Suprapubic skin (tissue), 4 donors: ENCODE results near the gene TRIM3. TPM values are rescaled to one million over a fixed set of nuclear protein-coding genes. Genes with fewer than 3 reads are reported as not detected.

Experiments used
- DNase-seq, 2 donors: peaks; one replicate each; pipeline ENCODE4 v3.0.0-alpha.2; 2019; ENCODE audit warnings: low spot score in 2 of 2
- H3K27ac ChIP-seq: fragments of 200-600 bp; sonication (generic); one replicate; pipeline ENCODE4 v1.5.1; 2019
- H3K27me3 ChIP-seq: fragments of 200-600 bp; sonication (generic); one replicate; pipeline ENCODE4 v1.5.1; 2019
- H3K36me3 ChIP-seq: fragments of 200-600 bp; sonication (generic); one replicate; pipeline ENCODE4 v1.5.1; 2019
- H3K4me1 ChIP-seq: fragments of 200-600 bp; sonication (generic); one replicate; pipeline ENCODE4 v1.5.1; 2019
- H3K4me3 ChIP-seq: fragments of 200-600 bp; sonication (generic); one replicate; pipeline ENCODE4 v1.5.1; 2019; ENCODE audit warnings: mild to moderate bottlenecking
- H3K9me3 ChIP-seq: fragments of 200-600 bp; sonication (generic); one replicate; pipeline ENCODE4 v1.5.1; 2019
- CTCF ChIP-seq, 2 donors: fragments of 200-600 bp in 1 of 2; fragments of 450-650 bp in 1 of 2; sonication (generic) in 1 of 2; IDR thresholded peaks; one replicate each; pipeline ENCODE4 v1.5.1; 2016 to 2019; ENCODE audit warnings: antibody characterized with exemption in 2 of 2, mild to moderate bottlenecking in 1 of 2, moderate library complexity in 1 of 2
- EP300 ChIP-seq: sonication (generic); formaldehyde crosslinking; IDR thresholded peaks from one replicate; pipeline ENCODE4 v1.6.1; 2017; ENCODE audit warnings: antibody characterized with exemption
- POLR2A ChIP-seq, 2 donors: fragments of 450-650 bp; IDR thresholded peaks; one replicate each; pipeline ENCODE4 v1.6.1; 2017; ENCODE audit warnings: antibody characterized with exemption in 2 of 2, mild to moderate bottlenecking in 2 of 2, moderate library complexity in 2 of 2
- POLR2AphosphoS5 ChIP-seq, 3 donors: sonication (generic); formaldehyde crosslinking; IDR thresholded peaks; one replicate each; pipeline ENCODE4 v1.6.1; 2017; ENCODE audit warnings: antibody characterized with exemption in 3 of 3
- WGBS: methylation state at CpG from one replicate; pipeline ENCODE4 v1.1.5; 2018; 5-methylcytosine and 5-hydroxymethylcytosine counted together
- total RNA-seq, 4 donors: library from RNA; depleted of rRNA; stranded (reverse); fragments of >200 nt; gene quantifications; one replicate each; pipeline ENCODE4 v1.1.0, GENCODE V29; 2016

Gene TRIM3
- total RNA-seq, 4 donors from 2014 or later = 20.0 to 40.2 (median 32.2) TPM

- Histone ChIP-seq H3K27me3 (no peaks in the 10 kb centered on the region), H3K9me3 (no peaks in the 10 kb centered on the region), H3K4me3 (peak overlapping the region; percentile 87), H3K36me3 (peaks cover 61% of the 10 kb centered on the region), H3K4me1 (peaks cover 35% of the 10 kb centered on the region), H3K27ac (peak overlapping the region; percentile 92)
- WGBS = 48% methylated on average over 9 of the region's 9 CpGs
- TF ChIP-seq POLR2A (IDR thresholded peaks at IDR 0.05) (no peak), CTCF (IDR thresholded peaks at IDR 0.05) (no peak), POLR2AphosphoS5 (IDR thresholded peaks at IDR 0.05) (no peak), EP300 (no peak)
- no peak for DNase-seq
Observed at GRCh38 chr11:6480299-6480914, 6.7 kb upstream of the TRIM3 start.

- Histone ChIP-seq H3K9me3 (no peaks in the 10 kb centered on the region), H3K27me3 (no peaks in the 10 kb centered on the region), H3K36me3 (peaks cover 31% of the 10 kb centered on the region), H3K4me3 (no peak overlapping the region), H3K27ac (no peak overlapping the region), H3K4me1 (peaks cover 45% of the 10 kb centered on the region)
- WGBS = 74% methylated on average over 4 of the region's 4 CpGs
- no peak for TF ChIP-seq CTCF (IDR thresholded peaks at IDR 0.05)
- DNase-seq = no peak
Observed at GRCh38 chr11:6476571-6476970, 2.8 kb upstream of the TRIM3 start.

GRCh38 chr11:6475936-6476335 lies 2.2 kb upstream of the TRIM3 start:
- Histone ChIP-seq H3K4me1 (peaks cover 44% of the 10 kb centered on the region), H3K27me3 (no peaks in the 10 kb centered on the region), H3K27ac (no peak overlapping the region), H3K4me3 (no peak overlapping the region), H3K9me3 (no peaks in the 10 kb centered on the region), H3K36me3 (peaks cover 31% of the 10 kb centered on the region)
- WGBS = 64% methylated on average over 5 of the region's 5 CpGs
- DNase-seq = no peak
- TF ChIP-seq POLR2AphosphoS5 (IDR thresholded peaks at IDR 0.05) (no peak), CTCF (IDR thresholded peaks at IDR 0.05) (no peak), POLR2A (IDR thresholded peaks at IDR 0.05) (no peak), EP300 (no peak)

- Histone ChIP-seq H3K4me3 (peak overlapping the region; percentile 69), H3K36me3 (peaks cover 31% of the 10 kb centered on the region), H3K9me3 (no peaks in the 10 kb centered on the region), H3K4me1 (peaks cover 34% of the 10 kb centered on the region), H3K27me3 (no peaks in the 10 kb centered on the region), H3K27ac (peak overlapping the region; percentile 84)
- no peak for DNase-seq
- WGBS = 66% methylated on average over 3 of the region's 3 CpGs
- TF ChIP-seq EP300 (no peak), CTCF (IDR thresholded peaks at IDR 0.05) (no peak), POLR2A (IDR thresholded peaks at IDR 0.05) (no peak), POLR2AphosphoS5 (IDR thresholded peaks at IDR 0.05) (no peak)
Observed at GRCh38 chr11:6474806-6475500, 1.2 kb upstream of the TRIM3 start.

- Histone ChIP-seq H3K27ac (peak overlapping the region; percentile 84), H3K27me3 (no peaks in the 10 kb centered on the region), H3K36me3 (peaks cover 31% of the 10 kb centered on the region), H3K4me3 (peak overlapping the region; percentile 69), H3K4me1 (peaks cover 30% of the 10 kb centered on the region), H3K9me3 (no peaks in the 10 kb centered on the region)
- DNase-seq = no peak
- TF ChIP-seq POLR2AphosphoS5 (IDR thresholded peaks at IDR 0.05) (no peak), CTCF (IDR thresholded peaks at IDR 0.05) (no peak), POLR2A (IDR thresholded peaks at IDR 0.05) (no peak)
- 21% methylated on average over 7 of the region's 7 CpGs for WGBS
Observed at GRCh38 chr11:6474413-6474792, 662 bp upstream of the TRIM3 start.
